Measurements from ENCODE around the gene ZNF385B.

DNA sequence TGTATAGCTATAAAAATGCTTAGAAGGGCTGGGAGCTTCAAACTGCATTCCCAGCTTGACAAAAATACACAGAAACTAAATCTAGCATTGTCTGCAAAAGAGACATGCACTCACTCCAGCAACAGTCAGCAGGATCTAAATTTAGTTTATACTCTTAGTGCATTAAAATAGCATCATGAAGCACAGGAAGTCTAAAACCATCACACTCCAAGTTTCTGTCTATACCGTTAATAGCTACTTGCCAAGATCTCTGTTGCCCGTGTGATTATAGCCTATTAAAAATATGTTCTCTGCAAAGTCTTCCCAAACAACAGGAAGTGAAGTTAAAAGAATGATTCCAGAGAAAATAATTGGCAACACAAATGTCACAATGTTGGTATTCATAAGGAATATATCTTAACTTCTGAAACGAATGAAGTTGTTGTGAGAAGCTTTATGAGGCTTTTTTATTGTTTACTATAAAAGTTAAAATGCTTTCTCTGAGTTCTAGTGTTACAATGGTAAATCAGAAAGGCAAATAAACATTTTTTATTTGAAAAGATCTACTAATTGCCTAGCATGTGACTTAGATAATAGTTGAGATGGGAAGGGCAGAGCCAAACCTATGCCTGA lies 184.2 kb downstream of the ZNF385B start:
- TF ChIP-seq, protein P1, sequence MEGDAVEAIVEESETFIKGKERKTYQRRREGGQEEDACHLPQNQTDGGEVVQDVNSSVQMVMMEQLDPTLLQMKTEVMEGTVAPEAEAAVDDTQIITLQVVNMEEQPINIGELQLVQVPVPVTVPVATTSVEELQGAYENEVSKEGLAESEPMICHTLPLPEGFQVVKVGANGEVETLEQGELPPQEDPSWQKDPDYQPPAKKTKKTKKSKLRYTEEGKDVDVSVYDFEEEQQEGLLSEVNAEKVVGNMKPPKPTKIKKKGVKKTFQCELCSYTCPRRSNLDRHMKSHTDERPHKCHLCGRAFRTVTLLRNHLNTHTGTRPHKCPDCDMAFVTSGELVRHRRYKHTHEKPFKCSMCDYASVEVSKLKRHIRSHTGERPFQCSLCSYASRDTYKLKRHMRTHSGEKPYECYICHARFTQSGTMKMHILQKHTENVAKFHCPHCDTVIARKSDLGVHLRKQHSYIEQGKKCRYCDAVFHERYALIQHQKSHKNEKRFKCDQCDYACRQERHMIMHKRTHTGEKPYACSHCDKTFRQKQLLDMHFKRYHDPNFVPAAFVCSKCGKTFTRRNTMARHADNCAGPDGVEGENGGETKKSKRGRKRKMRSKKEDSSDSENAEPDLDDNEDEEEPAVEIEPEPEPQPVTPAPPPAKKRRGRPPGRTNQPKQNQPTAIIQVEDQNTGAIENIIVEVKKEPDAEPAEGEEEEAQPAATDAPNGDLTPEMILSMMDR (IDR thresholded peaks at IDR 0.05; ENCODE audit: low read depth, low read length) = no peak
- no peak for TF ChIP-seq MYC (IDR thresholded peaks at IDR 0.05; ENCODE audit: low read depth, low read length)

Measured in NB4 (cell line).